PFSK-1 (cell line): Measurements from ENCODE around the gene DNAJB12.

Experiments used
- FOXP2 ChIP-seq: optimal IDR thresholded peaks from 2 replicates; pipeline ENCODE3; 2011; ENCODE audit warnings: borderline replicate concordance, control low read depth, inconsistent platforms; ENCODE audit not compliant: insufficient read depth; ENCODE audit errors: extremely low read length, extremely low read depth
- POLR2AphosphoS5 ChIP-seq: IDR thresholded peaks from 2 replicates; pipeline ENCODE4 v1.6.1; 2012; ENCODE audit warnings: low read depth, mild to moderate bottlenecking, control low read depth, low read length, moderate library complexity
- REST ChIP-seq, 2 experiments: IDR thresholded peaks; 2 replicates each; pipeline versions ENCODE4 v1.6.1 to v1.8.0; 2011 to 2012; ENCODE audit warnings: low read depth in 2 of 2, low read length in 2 of 2, control low read depth in 1 of 2, inconsistent platforms in 1 of 2, mild to moderate bottlenecking in 1 of 2, moderate library complexity in 1 of 2; ENCODE audit not compliant: insufficient read depth in 1 of 2
- SIN3A ChIP-seq: IDR thresholded peaks from 2 replicates; pipeline ENCODE4 v1.6.1; 2012; ENCODE audit warnings: mild to moderate bottlenecking, low read length, moderate library complexity, borderline replicate concordance; ENCODE audit not compliant: insufficient read depth
- TAF1 ChIP-seq: IDR thresholded peaks from 2 replicates; pipeline ENCODE4 v1.6.1; 2012; ENCODE audit warnings: low read length, control low read depth, borderline replicate concordance; ENCODE audit not compliant: insufficient read depth

Gene DNAJB12

GRCh38 chr10:72310636-72311035 lies 44.1 kb downstream of the DNAJB12 start:
- no peak for TF ChIP-seq TAF1
- TF ChIP-seq SIN3A: no peak
- TF ChIP-seq REST (IDR thresholded peaks at IDR 0.05; ENCODE audit: insufficient read depth in 1 of 2, low read depth in 2 of 2, low read length in 2 of 2): no peak

GRCh38 chr10:72310241-72310633 lies 44.5 kb downstream of the DNAJB12 start:
- TF ChIP-seq SIN3A (no peak), REST (IDR thresholded peaks at IDR 0.05; ENCODE audit: insufficient read depth in 1 of 2, low read depth in 2 of 2, low read length in 2 of 2) (no peak), TAF1 (no peak), FOXP2 (no peak), POLR2AphosphoS5 (no peak)

GRCh38 chr10:72309290-72310240 lies 45.2 kb downstream of the DNAJB12 start:
- TF ChIP-seq TAF1 (no peak), SIN3A (no peak), POLR2AphosphoS5 (no peak), FOXP2 (no peak), REST (IDR thresholded peaks at IDR 0.05; ENCODE audit: insufficient read depth in 1 of 2, low read depth in 2 of 2, low read length in 2 of 2) (no peak)

GRCh38 chr10:72308320-72308987 lies 46.3 kb downstream of the DNAJB12 start:
- TF ChIP-seq SIN3A (no peak), FOXP2 (peak; percentile 59)

GRCh38 chr10:72306215-72306760 lies 48.4 kb downstream of the DNAJB12 start:
- TF ChIP-seq REST (IDR thresholded peaks at IDR 0.05; ENCODE audit: insufficient read depth in 1 of 2, low read depth in 2 of 2, low read length in 2 of 2) (no peak), FOXP2 (no peak), POLR2AphosphoS5 (no peak), TAF1 (no peak), SIN3A (no peak)
